ENCODE measurements around the gene CDH9. TPM values are rescaled to one million over a fixed set of nuclear protein-coding genes. Genes with fewer than 3 reads are reported as not detected.

CDH9 gene
- total RNA-seq, 1 donor from 2014 or later = not detected

DNA sequence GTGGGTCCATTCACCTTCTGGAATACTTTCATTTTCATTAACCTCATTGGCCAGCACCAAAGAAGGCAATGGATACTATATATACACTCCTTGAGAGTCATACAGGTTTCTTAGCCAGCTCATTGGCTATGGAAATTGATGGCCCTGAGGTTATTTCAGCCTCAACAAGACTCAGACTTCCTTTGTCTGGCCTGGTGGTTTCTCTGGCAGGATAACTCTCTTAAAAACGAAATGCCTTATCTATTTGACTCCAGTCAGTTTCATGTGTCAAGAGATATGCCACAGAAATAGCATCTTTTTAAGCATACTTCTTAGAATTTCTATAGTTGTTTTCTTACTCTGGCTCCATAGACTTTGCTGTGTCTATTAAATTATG lies 28.9 kb downstream of the CDH9 start:
- Mint-ChIP-seq H3K4me3 (ENCODE audit: unreplicated experiment) (no peak overlapping the region), H3K9me3 (ENCODE audit: unreplicated experiment) (no peaks in the 10 kb centered on the region), H3K4me1 (ENCODE audit: unreplicated experiment) (no peaks in the 10 kb centered on the region), H3K27ac (ENCODE audit: unreplicated experiment) (no peak overlapping the region), H3K36me3 (ENCODE audit: unreplicated experiment) (no peaks in the 10 kb centered on the region), H3K27me3 (ENCODE audit: unreplicated experiment) (peaks cover 2% of the 10 kb centered on the region)
- DNase-seq (ENCODE audit: extremely low spot score, unreplicated experiment) = no peak
- TF ChIP-seq, protein P1, sequence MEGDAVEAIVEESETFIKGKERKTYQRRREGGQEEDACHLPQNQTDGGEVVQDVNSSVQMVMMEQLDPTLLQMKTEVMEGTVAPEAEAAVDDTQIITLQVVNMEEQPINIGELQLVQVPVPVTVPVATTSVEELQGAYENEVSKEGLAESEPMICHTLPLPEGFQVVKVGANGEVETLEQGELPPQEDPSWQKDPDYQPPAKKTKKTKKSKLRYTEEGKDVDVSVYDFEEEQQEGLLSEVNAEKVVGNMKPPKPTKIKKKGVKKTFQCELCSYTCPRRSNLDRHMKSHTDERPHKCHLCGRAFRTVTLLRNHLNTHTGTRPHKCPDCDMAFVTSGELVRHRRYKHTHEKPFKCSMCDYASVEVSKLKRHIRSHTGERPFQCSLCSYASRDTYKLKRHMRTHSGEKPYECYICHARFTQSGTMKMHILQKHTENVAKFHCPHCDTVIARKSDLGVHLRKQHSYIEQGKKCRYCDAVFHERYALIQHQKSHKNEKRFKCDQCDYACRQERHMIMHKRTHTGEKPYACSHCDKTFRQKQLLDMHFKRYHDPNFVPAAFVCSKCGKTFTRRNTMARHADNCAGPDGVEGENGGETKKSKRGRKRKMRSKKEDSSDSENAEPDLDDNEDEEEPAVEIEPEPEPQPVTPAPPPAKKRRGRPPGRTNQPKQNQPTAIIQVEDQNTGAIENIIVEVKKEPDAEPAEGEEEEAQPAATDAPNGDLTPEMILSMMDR (IDR thresholded peaks at IDR 0.05) = no peak

DNA sequence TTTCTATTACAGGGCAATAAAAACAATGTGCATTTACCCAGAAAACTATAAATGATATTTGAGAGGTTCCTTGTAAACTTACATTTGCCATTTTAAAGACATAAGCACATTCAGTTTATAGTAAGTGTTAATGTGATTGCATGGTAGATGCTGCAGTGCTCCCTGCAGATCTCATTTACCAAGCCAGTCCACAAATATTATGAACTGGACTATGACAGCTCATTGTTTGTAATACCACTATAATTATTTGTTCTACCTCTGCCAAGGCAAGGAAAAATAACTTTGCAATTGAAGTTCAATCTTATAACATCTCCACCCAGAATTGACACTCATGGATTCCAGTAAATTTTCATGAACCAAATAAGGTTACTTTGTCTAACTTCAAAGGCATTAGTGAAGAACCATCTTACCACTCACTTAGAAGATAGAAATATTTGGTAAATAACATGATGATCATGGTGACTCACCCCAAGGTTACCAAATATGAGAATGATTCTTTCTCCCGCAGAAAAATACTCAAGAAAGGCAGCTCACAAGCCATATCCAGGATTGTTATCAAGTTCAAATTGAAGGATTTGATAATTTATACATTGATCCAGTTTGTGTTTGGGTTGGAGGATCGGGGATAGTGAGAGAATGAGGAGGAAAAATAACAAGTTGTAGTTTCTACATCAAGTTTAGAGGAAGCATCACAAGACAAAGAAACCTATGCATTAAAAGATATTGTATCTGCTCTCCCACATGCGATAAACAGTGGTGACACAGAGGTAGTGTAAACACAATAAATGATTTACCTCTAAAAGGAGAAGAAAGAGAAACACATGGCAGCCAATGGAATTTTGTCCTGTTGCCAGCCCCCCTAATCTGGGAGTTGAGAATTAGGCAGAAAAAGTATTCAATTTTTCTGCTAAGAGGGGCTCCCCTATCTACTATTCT lies 29.5 kb downstream of the CDH9 start:
- no peak overlapping the region for H3K4me3 Mint-ChIP-seq (ENCODE audit: unreplicated experiment)
- no peak for DNase-seq (ENCODE audit: extremely low spot score, unreplicated experiment)
- H3K36me3 Mint-ChIP-seq (ENCODE audit: unreplicated experiment) = no peaks in the 10 kb centered on the region
- H3K4me1 Mint-ChIP-seq (ENCODE audit: unreplicated experiment) = no peaks in the 10 kb centered on the region
- H3K9me3 Mint-ChIP-seq (ENCODE audit: unreplicated experiment) = no peaks in the 10 kb centered on the region
- H3K27me3 Mint-ChIP-seq (ENCODE audit: unreplicated experiment) = peaks cover 6% of the 10 kb centered on the region
- TF ChIP-seq, protein P1 (IDR thresholded peaks at IDR 0.05) = no peak
- no peak overlapping the region for H3K27ac Mint-ChIP-seq (ENCODE audit: unreplicated experiment)

DNA sequence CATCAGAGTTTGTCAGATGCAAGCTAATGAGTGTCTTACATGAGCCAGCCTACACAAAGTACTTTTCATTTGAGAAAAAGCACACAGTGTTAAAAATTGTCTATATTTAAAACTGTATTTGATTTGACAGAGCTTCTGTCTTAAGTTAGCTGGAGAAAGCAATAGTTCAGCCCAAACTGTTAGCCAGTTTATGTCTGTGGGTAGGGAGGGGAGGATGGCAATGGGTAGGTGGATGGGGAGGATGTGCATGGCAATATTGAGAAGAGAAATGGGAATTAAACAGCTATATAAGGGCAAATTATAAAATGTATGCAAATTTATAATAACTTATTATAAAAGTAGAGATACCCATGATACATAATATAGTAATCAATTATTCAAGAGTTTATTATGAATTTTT lies 31.3 kb downstream of the CDH9 start:
- no peak overlapping the region for H3K4me3 Mint-ChIP-seq (ENCODE audit: unreplicated experiment)
- DNase-seq (ENCODE audit: extremely low spot score, unreplicated experiment) = no peak
- H3K4me1 Mint-ChIP-seq (ENCODE audit: unreplicated experiment) = no peaks in the 10 kb centered on the region
- H3K27ac Mint-ChIP-seq (ENCODE audit: unreplicated experiment) = no peak overlapping the region
- H3K36me3 Mint-ChIP-seq (ENCODE audit: unreplicated experiment) = no peaks in the 10 kb centered on the region
- TF ChIP-seq, protein P1 (IDR thresholded peaks at IDR 0.05) = no peak
- no peaks in the 10 kb centered on the region for H3K9me3 Mint-ChIP-seq (ENCODE audit: unreplicated experiment)
- H3K27me3 Mint-ChIP-seq (ENCODE audit: unreplicated experiment) = peaks cover 6% of the 10 kb centered on the region

DNA sequence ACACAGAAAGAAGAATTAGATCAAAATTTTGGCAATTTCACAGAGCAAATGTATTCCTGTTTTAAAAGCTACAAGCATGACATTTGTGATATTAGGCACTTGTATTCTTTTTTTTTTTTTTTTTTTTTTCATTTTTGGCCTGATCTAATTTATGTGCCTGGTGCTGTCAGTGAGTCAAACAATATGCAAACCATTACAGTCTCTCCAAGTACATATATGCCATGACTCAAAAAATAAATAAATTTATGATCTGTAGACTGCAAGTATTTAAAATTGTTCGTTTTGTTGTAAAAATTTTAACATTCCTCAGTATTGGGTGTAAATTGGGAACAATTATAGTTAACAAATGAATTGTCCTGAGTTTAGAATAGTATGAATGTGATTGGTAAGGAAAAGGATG lies 51.4 kb downstream of the CDH9 start:
- Mint-ChIP-seq H3K9me3 (ENCODE audit: unreplicated experiment) (no peaks in the 10 kb centered on the region), H3K36me3 (ENCODE audit: unreplicated experiment) (no peaks in the 10 kb centered on the region), H3K4me3 (ENCODE audit: unreplicated experiment) (no peak overlapping the region), H3K27me3 (ENCODE audit: unreplicated experiment) (peaks cover 16% of the 10 kb centered on the region), H3K27ac (ENCODE audit: unreplicated experiment) (no peak overlapping the region), H3K4me1 (ENCODE audit: unreplicated experiment) (no peaks in the 10 kb centered on the region)
- no peak for DNase-seq (ENCODE audit: extremely low spot score, unreplicated experiment)
- TF ChIP-seq, protein P1 (IDR thresholded peaks at IDR 0.05) = no peak

DNA sequence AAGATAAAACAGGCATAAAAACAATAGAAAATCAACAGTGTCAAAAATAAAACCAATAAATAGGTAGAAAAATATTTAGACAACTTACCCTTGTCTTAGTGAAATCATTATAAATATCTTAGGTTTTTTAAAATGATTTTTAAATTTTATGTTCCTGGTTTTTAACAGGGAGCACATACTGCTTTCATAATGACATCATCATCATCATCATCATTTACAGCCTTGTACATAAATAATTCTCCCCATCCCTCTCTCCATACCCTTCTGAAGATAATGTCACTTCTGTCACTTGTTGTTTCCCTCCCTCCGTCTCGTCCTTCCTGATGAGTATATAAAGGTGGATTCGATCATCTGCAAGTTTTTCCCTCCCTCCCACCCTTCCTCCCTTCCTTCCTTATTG lies 56.6 kb downstream of the CDH9 start:
- H3K27ac Mint-ChIP-seq (ENCODE audit: unreplicated experiment) = no peak overlapping the region
- H3K4me3 Mint-ChIP-seq (ENCODE audit: unreplicated experiment) = no peak overlapping the region
- H3K27me3 Mint-ChIP-seq (ENCODE audit: unreplicated experiment) = peaks cover 14% of the 10 kb centered on the region
- TF ChIP-seq, protein P1 (IDR thresholded peaks at IDR 0.05) = no peak
- no peaks in the 10 kb centered on the region for H3K9me3 Mint-ChIP-seq (ENCODE audit: unreplicated experiment)
- H3K4me1 Mint-ChIP-seq (ENCODE audit: unreplicated experiment) = no peaks in the 10 kb centered on the region
- DNase-seq (ENCODE audit: extremely low spot score, unreplicated experiment) = no peak
- H3K36me3 Mint-ChIP-seq (ENCODE audit: unreplicated experiment) = no peaks in the 10 kb centered on the region
